Measurements from ENCODE around the gene KCNIP4.

Gene KCNIP4

DNA sequence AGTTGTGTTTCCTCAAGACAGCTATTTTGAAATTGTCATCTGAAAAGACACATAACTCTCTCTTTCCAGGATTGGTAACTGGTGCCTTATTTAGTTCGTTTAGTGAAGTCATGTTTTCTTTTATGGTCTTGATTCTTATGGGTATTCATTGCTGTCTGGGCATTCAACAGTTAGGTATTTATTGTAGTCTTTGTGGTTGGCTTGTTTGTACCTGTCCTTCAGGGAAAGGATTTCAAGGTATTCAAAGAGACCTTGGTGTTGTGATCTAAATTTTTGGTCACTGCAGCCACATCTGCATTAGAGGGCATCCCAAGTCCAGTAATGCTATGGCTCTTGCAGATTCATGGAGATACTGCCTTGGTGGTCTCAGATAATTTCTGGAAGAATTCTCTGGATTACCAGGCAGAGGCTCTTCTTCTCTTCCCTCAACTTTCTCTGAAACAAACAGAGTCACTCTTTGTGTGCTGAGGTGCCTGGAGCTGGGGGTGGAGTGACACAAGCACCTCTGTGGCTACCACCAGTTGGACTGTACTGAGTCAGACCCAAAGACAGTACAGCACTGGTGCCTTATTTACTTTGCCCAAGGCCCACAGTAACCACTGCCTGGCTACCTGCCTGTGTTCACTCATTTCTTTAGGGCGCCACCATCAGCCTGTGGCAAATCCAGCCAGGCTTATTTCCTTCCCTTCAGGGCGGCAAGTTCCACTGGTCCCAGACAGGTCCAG lies 620.4 kb downstream of the KCNIP4 start:
- FAIRE-seq: no peak

GRCh38 chr4:21320034-21320433 lies 628.5 kb downstream of the KCNIP4 start:
- no peak for FAIRE-seq

- no peak for FAIRE-seq
These were observed 640.9 kb downstream of the KCNIP4 start for GRCh38 chr4:21307709-21308108.

GRCh38 chr4:21304540-21304887 lies 644.1 kb downstream of the KCNIP4 start:
- FAIRE-seq: no peak

DNA sequence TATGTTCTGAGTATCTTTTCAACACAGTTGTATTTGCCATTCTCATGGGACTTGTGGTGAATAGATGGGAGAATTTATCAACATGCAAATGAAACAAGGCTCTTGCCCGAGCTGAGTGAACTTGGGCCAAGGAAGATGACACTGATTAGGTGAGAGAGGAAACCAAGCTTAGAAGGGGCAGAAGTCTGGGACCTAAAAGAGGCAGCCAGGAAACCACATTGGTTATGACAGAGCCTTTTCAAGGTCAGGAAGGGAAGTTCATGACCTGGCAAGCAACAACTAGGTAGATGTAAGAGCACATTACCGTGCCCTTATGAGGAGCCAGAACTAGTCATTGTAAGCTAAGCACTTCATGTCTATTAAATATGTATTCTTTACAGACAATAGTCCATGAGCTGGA lies 658.0 kb downstream of the KCNIP4 start:
- FAIRE-seq: no peak

GRCh38 chr4:21276046-21276445 lies 672.5 kb downstream of the KCNIP4 start:
- no peak for FAIRE-seq

DNA sequence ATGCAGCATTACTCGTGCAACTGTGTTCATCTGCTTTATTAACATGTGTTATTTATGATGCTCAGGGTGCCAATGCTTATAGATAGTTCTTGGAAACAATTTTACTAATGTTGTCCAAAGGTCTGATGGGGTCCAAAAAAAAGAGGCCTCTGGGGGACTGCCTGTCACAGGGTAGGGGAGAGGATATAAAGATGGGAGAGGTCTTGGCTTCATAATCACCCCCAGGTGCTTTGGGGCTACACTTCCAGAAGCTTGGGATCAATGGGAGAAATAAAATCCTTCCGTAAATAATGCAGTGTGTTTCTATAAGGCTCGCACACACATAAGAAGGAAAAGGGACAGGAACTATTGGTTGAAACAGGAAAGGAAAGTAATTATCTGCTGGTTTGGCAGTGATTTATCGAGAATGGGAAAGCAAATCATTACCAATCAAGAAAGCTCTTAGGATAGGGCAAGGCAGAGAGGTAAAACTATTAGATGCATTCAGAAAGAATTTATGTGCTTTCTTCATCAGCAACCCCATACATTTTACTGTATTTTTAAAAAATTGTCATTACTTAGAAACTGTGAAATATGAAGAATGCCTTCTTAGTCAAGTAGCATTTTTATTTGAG lies 677.0 kb downstream of the KCNIP4 start:
- FAIRE-seq: no peak

- no peak for FAIRE-seq
These were observed 700.2 kb downstream of the KCNIP4 start for GRCh38 chr4:21248331-21248730.

DNA sequence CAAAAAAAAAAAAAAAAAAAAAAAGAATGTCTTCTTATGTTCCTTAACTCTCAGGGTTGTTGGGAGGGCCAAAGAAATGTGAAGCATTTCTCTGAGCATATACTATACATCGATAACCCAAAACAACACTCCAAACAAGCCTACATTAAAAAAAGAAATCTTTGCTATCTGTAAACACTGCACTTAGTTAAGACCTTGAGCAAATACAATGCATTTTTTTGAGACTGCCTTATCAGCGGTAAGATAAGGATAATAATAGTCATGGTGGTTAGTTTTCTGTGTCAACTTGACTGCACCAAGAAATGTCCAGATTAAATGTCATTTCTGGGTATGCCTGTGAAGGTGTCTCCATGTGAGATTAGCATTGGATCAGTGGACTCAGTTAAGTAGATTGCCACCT lies 706.4 kb downstream of the KCNIP4 start:
- no peak for FAIRE-seq

DNA sequence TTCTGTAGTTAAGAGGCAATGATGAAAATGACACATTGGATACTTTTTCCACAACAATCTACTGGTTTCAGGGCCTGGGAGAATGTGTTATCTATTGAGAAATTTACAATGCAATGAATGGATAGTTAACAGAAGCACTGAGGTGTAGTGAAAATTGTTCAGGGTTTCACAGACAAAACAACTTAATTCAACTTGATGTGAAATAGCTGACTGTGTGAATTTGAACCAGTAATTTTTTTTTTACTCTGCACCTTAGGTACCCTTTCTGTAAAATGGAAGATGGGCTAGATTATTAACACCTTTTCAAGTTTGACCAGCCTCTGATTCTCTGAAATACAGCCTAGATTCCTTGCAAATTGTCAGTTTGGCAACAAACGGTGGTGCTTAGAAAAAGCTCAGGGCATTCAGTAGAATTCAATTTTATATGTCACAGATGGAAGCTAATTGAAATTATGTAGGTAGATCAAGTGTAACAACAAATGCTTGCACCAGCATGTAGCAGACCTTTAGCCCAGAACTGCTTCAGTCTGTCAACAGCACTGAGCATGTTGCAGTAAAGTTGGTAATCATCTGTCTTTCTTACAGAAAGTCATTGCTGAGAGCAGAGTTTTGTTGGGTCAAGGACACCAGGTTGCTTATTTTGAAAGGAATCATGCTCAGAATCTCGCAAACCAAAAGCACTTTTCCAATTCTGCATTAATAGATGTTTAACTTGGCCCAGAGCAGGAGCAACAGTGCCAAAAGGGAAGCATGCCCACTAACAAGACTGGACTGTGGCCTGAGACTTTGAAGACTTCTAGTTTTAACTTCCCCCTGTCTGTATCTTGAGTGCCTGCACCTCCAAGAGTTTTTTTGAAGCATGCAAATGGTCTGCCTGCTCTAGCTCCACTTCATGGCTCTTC lies 721.7 kb downstream of the KCNIP4 start:
- no peak for FAIRE-seq

DNA sequence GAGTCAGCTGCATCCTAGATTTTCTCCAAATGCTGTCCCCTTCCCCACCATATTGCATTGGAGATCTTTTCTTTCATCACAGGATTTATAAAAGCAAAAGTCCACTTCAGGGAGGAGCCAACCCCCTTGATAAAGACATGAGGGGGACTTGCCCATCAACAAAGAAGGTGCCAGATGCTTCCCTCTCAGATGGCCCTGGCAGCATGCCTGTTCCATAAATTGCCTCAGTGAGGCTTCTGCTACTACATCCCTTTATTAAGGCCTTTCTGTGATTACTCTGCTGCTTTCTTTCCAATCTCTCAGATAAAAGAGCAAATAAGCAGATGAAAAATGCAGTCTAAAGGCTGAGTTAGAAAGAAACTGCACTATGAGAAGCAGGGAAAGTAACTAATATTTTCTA lies 736.7 kb downstream of the KCNIP4 start:
- FAIRE-seq: no peak

GRCh38 chr4:21209860-21210259 lies 738.7 kb downstream of the KCNIP4 start:
- FAIRE-seq: no peak

DNA sequence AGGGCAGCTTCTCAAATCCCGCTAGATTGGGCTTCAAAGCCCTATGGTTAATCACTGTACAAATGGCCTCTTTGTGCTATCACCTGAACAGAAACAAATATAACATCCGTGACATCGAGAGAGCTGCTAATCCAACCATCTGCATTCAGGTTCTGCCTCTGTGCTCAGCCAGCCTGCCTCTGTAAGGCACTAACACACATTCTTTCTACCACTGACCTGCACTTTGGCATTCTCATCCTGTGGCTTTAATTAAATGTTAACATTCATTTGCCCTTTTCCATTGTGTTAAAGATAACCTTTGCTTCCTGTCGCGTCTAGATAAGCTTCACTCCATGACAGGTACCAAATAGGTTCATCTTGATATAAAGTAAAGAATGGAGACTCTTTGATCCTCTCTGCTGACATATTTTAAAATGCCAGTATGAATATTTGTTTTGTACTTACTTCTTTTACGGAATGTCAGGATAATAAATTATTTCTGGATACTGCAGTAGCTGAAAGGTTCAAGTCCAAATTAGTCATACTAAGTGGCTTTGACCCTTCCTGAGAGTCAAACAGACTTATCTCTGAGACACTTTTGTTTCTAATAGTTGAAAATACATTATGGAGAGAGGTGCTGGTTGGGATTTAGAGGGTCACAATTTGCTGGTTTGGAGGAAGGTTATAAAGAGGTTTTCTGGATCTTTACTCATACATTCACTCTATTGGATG lies 742.6 kb downstream of the KCNIP4 start:
- FAIRE-seq: no peak

GRCh38 chr4:21203416-21203815 lies 745.2 kb downstream of the KCNIP4 start:
- no peak for FAIRE-seq

DNA sequence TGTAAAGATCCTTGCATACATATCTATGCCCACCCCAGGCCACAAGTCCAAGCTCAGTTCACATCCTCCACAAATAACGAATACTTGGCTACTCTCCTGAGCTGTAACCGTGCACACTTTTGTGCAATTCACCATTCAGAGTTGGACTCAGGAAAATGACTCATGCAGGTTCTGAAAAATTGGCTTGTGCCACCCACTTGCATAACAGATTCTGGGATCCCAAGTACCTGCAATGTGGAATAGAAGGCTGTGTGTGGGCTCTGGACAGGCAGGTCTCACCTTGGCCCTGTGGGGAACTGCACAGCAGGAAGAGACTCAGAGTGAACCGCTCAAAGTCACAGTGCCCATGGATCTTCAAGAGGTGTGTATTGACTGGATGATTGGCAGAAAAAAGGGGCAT lies 745.6 kb downstream of the KCNIP4 start:
- no peak for FAIRE-seq

DNA sequence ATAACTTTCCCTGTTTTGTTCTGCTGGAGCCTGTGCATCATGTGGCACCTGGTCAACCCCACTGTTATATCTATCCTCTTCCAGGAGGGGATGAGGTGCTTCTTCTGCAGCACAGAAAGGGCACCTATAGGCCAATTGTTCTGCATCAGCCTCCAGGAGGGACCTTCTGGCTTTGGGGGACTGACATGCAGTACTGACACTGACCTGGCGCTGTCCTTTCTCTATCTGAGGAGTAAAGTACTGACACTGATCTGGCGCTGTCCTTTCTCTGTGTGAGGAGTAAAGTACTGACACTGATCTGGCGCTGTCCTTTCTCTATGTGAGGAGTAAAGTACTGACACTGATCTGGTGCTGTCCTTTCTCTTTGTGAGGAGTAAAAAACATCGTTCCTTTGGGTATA lies 749.9 kb downstream of the KCNIP4 start:
- no peak for FAIRE-seq

- FAIRE-seq: no peak
These were observed 752.9 kb downstream of the KCNIP4 start for GRCh38 chr4:21195682-21196081.

DNA sequence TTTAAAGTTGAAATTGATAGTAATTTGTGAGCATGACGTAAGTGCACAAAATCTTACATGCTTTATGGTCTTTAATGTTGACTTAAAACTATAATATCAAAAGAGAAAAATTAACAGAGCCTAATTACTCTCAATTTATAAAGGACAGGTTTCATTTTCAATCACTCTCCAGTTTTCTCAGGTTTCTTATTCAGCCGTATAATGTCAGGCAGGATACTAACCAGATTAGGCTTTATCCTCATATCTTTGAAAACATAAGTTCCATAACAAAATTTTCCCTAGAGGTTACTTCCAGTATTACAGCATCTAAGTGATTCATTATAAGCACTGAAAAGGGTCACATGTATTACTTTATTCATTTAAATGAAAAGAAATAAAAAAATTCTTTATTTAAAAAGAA lies 756.2 kb downstream of the KCNIP4 start:
- FAIRE-seq: no peak

GRCh38 chr4:21191317-21191716 lies 757.3 kb downstream of the KCNIP4 start:
- FAIRE-seq: no peak

GRCh38 chr4:21184788-21185187 lies 763.8 kb downstream of the KCNIP4 start:
- FAIRE-seq: no peak

GRCh38 chr4:21181716-21182115 lies 766.9 kb downstream of the KCNIP4 start:
- FAIRE-seq: no peak

GRCh38 chr4:21177871-21178270 lies 770.7 kb downstream of the KCNIP4 start:
- no peak for FAIRE-seq

- no peak for FAIRE-seq
These were observed 771.5 kb downstream of the KCNIP4 start for GRCh38 chr4:21177092-21177491.
